H1 (cell line): ENCODE results near the gene OR4Q3. TPM values are rescaled to one million over a fixed set of nuclear protein-coding genes. Genes with fewer than 3 reads are reported as not detected.

ENCODE experiments used
- CTCF ChIA-PET: fragments of 300-600 bp; sonication (Branson Sonifier 250); formaldehyde crosslinking; loops from one replicate; lab custom pipeline; 2021; ENCODE audit not compliant: partially characterized antibody; lab: Charles Lee
- POLR2A ChIA-PET: fragments of 300-600 bp; sonication (Branson Sonifier 250); formaldehyde crosslinking; loops from one replicate; lab custom pipeline; 2021; ENCODE audit warnings: inconsistent platforms; ENCODE audit not compliant: partially characterized antibody; lab: Charles Lee
- DNase-seq, 2 experiments: peaks; one replicate each; pipeline versions ENCODE4 v3.0.0 to v3.0.0-alpha.2; 2010 to 2022; ENCODE audit warnings: low spot score in 2 of 2, low read depth in 1 of 2, mixed read lengths in 1 of 2
- FAIRE-seq: peaks from 2 replicates; lab custom pipeline; 2011; peaks lifted over from hg19 to GRCh38; lab: Jason Lieb, UNC
- H2AFZ ChIP-seq: 2 replicates; pipeline ENCODE4 v1.8.1; 2012; ENCODE audit warnings: low read length, inconsistent platforms
- H2AK5ac ChIP-seq: 2 replicates; pipeline ENCODE4 v1.6.1; 2013; ENCODE audit warnings: low read depth, low read length
- H2BK120ac ChIP-seq: replicated peaks from 2 replicates; pipeline ENCODE3; 2013; ENCODE audit warnings: low read depth, low read length, inconsistent platforms
- H2BK12ac ChIP-seq: 2 replicates; pipeline ENCODE4 v1.6.1; 2013; ENCODE audit warnings: low read depth, low read length
- H2BK15ac ChIP-seq: 2 replicates; pipeline ENCODE4 v1.6.1; 2013; ENCODE audit warnings: low read length
- H2BK20ac ChIP-seq: 2 replicates; pipeline ENCODE4 v1.6.1; 2013; ENCODE audit warnings: low read length
- H2BK5ac ChIP-seq: 2 replicates; pipeline ENCODE4 v1.6.1; 2013; ENCODE audit warnings: low read depth, low read length
- H3K14ac ChIP-seq: 2 replicates; pipeline ENCODE4 v1.6.1; 2013; ENCODE audit warnings: inconsistent platforms; ENCODE audit not compliant: insufficient read length
- H3K18ac ChIP-seq: 2 replicates; pipeline ENCODE4 v1.6.1; 2013; ENCODE audit warnings: low read length; ENCODE audit errors: extremely low read depth
- H3K23ac ChIP-seq: 2 replicates; pipeline ENCODE4 v1.6.1; 2013; ENCODE audit warnings: inconsistent platforms; ENCODE audit not compliant: insufficient read length
- H3K23me2 ChIP-seq: 2 replicates; pipeline ENCODE4 v1.6.1; 2013; ENCODE audit warnings: low read depth, low read length
- H3K27ac ChIP-seq: 2 replicates; pipeline ENCODE4 v1.6.1; 2011; ENCODE audit warnings: low read depth, low read length, inconsistent platforms
- H3K27me3 ChIP-seq, 4 experiments: replicated peaks in 1 of 4; 1 replicate in 1 of 4; 2 replicates in 3 of 4; pipeline versions ENCODE4 v1.6.1 to v1.8.1; 2011 to 2013; ENCODE audit warnings: low read length in 3 of 4, mild to moderate bottlenecking in 3 of 4, inconsistent platforms in 2 of 4, mixed read lengths in 2 of 4, moderate library complexity in 1 of 4; ENCODE audit not compliant: control insufficient read depth in 3 of 4, insufficient read depth in 3 of 4; ENCODE audit errors: extremely low read depth in 1 of 4
- H3K36me3 ChIP-seq, 4 experiments: 2 replicates each; pipeline versions ENCODE4 v1.6.1 to v1.8.1; 2011 to 2013; ENCODE audit warnings: mild to moderate bottlenecking in 4 of 4, low read length in 3 of 4, moderate library complexity in 2 of 4, control low read depth in 1 of 4, inconsistent platforms in 1 of 4; ENCODE audit not compliant: insufficient read depth in 4 of 4, control insufficient read depth in 2 of 4
- H3K4ac ChIP-seq: replicated peaks from 2 replicates; pipeline ENCODE3; 2013; ENCODE audit warnings: low read length, low read depth, mixed read lengths, inconsistent platforms; ENCODE audit not compliant: insufficient read length
- H3K4me1 ChIP-seq, 4 experiments: replicated peaks in 1 of 4; 1 replicate in 1 of 4; 2 replicates in 3 of 4; pipeline versions ENCODE4 v1.6.1 to v1.8.1; 2011 to 2013; ENCODE audit warnings: low read length in 3 of 4, inconsistent platforms in 2 of 4, mixed read lengths in 1 of 4; ENCODE audit not compliant: insufficient read depth in 4 of 4, control insufficient read depth in 3 of 4
- H3K4me2 ChIP-seq, 2 experiments: 2 replicates each; pipeline versions ENCODE4 v1.6.1 to v1.8.1; 2011 to 2013; ENCODE audit warnings: low read depth in 2 of 2, low read length in 2 of 2, control low read depth in 1 of 2, inconsistent platforms in 1 of 2, mild to moderate bottlenecking in 1 of 2; ENCODE audit not compliant: insufficient read depth in 1 of 2
- H3K4me3 ChIP-seq, 4 experiments: fragments of 200-600, 300-600 bp in 1 of 4; sonication (generic), shearing (Covaris generic), sonication (Bioruptor Twin) in 1 of 4; 2 replicates each; pipeline versions ENCODE4 v1.5.1 to v1.8.1; 2011 to 2016; ENCODE audit warnings: low read length in 4 of 4, low read depth in 3 of 4, control low read depth in 2 of 4, inconsistent platforms in 2 of 4, mild to moderate bottlenecking in 2 of 4, mixed read lengths in 1 of 4, moderate library complexity in 1 of 4; ENCODE audit not compliant: insufficient read depth in 2 of 4; ENCODE audit errors: extremely low read depth in 1 of 4
- H3K56ac ChIP-seq: replicated peaks from 2 replicates; pipeline ENCODE3; 2013; ENCODE audit warnings: low read depth, mild to moderate bottlenecking, mixed read lengths, low read length, inconsistent platforms; ENCODE audit not compliant: insufficient read length
- H3K79me1 ChIP-seq: 2 replicates; pipeline ENCODE4 v1.6.1; 2013; ENCODE audit warnings: low read depth, low read length, control low read depth
- H3K79me2 ChIP-seq, 2 experiments: 2 replicates each; pipeline versions ENCODE4 v1.6.1 to v1.8.1; 2012 to 2013; ENCODE audit warnings: low read length in 2 of 2, mild to moderate bottlenecking in 2 of 2, inconsistent platforms in 1 of 2; ENCODE audit not compliant: insufficient read depth in 2 of 2, control insufficient read depth in 1 of 2
- H3K9ac ChIP-seq, 4 experiments: replicated peaks in 1 of 4; 1 replicate in 1 of 4; 2 replicates in 3 of 4; pipeline versions ENCODE4 v1.6.1 to v1.8.1; 2011 to 2013; ENCODE audit warnings: low read depth in 3 of 4, low read length in 3 of 4, control low read depth in 2 of 4, mild to moderate bottlenecking in 2 of 4, moderate library complexity in 2 of 4, inconsistent platforms in 1 of 4; ENCODE audit errors: extremely low read depth in 1 of 4
- H3K9me3 ChIP-seq, 2 experiments: 2 replicates each; pipeline versions ENCODE4 v1.6.1 to v1.8.1; 2012 to 2013; ENCODE audit warnings: mild to moderate bottlenecking in 2 of 2, moderate library complexity in 2 of 2, control low read depth in 1 of 2, inconsistent platforms in 1 of 2, low read depth in 1 of 2, low read length in 1 of 2, mixed read lengths in 1 of 2; ENCODE audit not compliant: insufficient read depth in 2 of 2
- H4K20me1 ChIP-seq, 2 experiments: replicated peaks in 1 of 2; 2 replicates each; pipeline versions ENCODE3 to v1.8.1; 2011 to 2013; ENCODE audit warnings: inconsistent platforms in 2 of 2, low read length in 2 of 2, mild to moderate bottlenecking in 1 of 2; ENCODE audit not compliant: insufficient read depth in 2 of 2, control insufficient read depth in 1 of 2
- H4K5ac ChIP-seq: 2 replicates; pipeline ENCODE4 v1.6.1; 2013; ENCODE audit warnings: low read length, low read depth, mixed read lengths, inconsistent platforms; ENCODE audit not compliant: insufficient read length
- H4K8ac ChIP-seq: 2 replicates; pipeline ENCODE4 v1.8.0; 2013; ENCODE audit warnings: mild to moderate bottlenecking, moderate library complexity, low read length, inconsistent platforms; ENCODE audit not compliant: insufficient read depth; ENCODE audit errors: extremely low read depth
- H4K91ac ChIP-seq: replicated peaks from 2 replicates; pipeline ENCODE3; 2013; ENCODE audit warnings: low read length, mixed read lengths, inconsistent platforms; ENCODE audit not compliant: insufficient read length
- ATF2 ChIP-seq: IDR thresholded peaks from 2 replicates; pipeline ENCODE4 v1.6.1; 2012; ENCODE audit warnings: low read length, inconsistent platforms
- CHD2 ChIP-seq: IDR thresholded peaks from 2 replicates; pipeline ENCODE4 v1.6.1; 2012; ENCODE audit warnings: low read length, improper control_type of control experiment
- EGR1 ChIP-seq: IDR thresholded peaks from 2 replicates; pipeline ENCODE4 v1.6.1; 2011; ENCODE audit warnings: low read depth, low read length, borderline replicate concordance
- HDAC6 ChIP-seq: IDR thresholded peaks from one replicate; pipeline ENCODE4 v1.7.1; 2012; ENCODE audit warnings: low read depth, mild to moderate bottlenecking, inconsistent platforms, low read length, moderate library complexity
- RNF2 ChIP-seq: fragments of 200-900, 300-1000 bp; sonication (generic); IDR thresholded peaks from 2 replicates; pipeline ENCODE4 v1.7.1; 2016; ENCODE audit warnings: borderline replicate concordance, low read depth, mild to moderate bottlenecking, antibody characterized with exemption, low read length; ENCODE audit not compliant: poor library complexity, severe bottlenecking; ENCODE audit errors: missing control alignments
- RXRA ChIP-seq: IDR thresholded peaks from 2 replicates; pipeline ENCODE4 v1.6.1; 2011; ENCODE audit warnings: low read depth, mild to moderate bottlenecking, low read length, moderate library complexity; ENCODE audit not compliant: insufficient read depth
- SIX5 ChIP-seq: IDR thresholded peaks from 2 replicates; pipeline ENCODE4 v1.6.1; 2011; ENCODE audit warnings: mild to moderate bottlenecking, low read depth, low read length
- SRF ChIP-seq: IDR thresholded peaks from 2 replicates; pipeline ENCODE4 v1.6.1; 2011; ENCODE audit warnings: mild to moderate bottlenecking, low read depth, low read length, moderate library complexity
- TAF1 ChIP-seq: IDR thresholded peaks from 2 replicates; pipeline ENCODE4 v1.6.1; 2011; ENCODE audit warnings: mild to moderate bottlenecking, low read depth, low read length
- polyA plus RNA-seq, 7 experiments: library from polyadenylated mRNA; depleted of rRNA in 3 of 7; stranded (reverse) in 5 of 7; unstranded in 2 of 7; fragments of >200 nt in 5 of 7; fragments of 200-250 nt in 2 of 7; gene quantifications; 1 replicate in 5 of 7; 2 replicates in 1 of 7; 4 replicates in 1 of 7; pipeline versions ENCODE4 v1.2.1 to v1.2.3, GENCODE V29; 2011 to 2013; ENCODE audit warnings: missing spikeins in 2 of 7, mixed read lengths in 2 of 7
- total RNA-seq: library from RNA; stranded (reverse); fragmentation: NEBNext Ultra II Directional; extraction: Animal tissue kit (Norgen Biotek cat#: 25700); gene quantifications from 2 replicates; pipeline ENCODE4 v1.2.1, GENCODE V29; 2021

Gene OR4Q3
- total and polyA plus RNA-seq, 2 of the 8 experiments (the other 6 are each of a cell fraction or from before 2014, with no cell fraction given) = not detected

GRCh38 chr14:19729359-19729758 is 14.0 kb upstream of the OR4Q3 start:
- FAIRE-seq = no peak
- H2AFZ ChIP-seq = no peak overlapping the region
- CTCF ChIA-PET = no interaction called here
- H3K27ac ChIP-seq = no peak overlapping the region
- peaks cover 36 to 41% of the 10 kb centered on the region in 2 experiments for H3K9me3 ChIP-seq
- no peak overlapping the region for H3K23ac ChIP-seq
- H4K91ac ChIP-seq = no peak overlapping the region
- no peak overlapping the region for H4K8ac ChIP-seq
- no peak for TF ChIP-seq CHD2
- no peak for TF ChIP-seq SIX5
- TF ChIP-seq SRF = no peak
- TF ChIP-seq HDAC6 = no peak
- no peak for TF ChIP-seq RXRA
- TF ChIP-seq TAF1 = no peak
- TF ChIP-seq EGR1 = no peak
- TF ChIP-seq RNF2 = no peak
- TF ChIP-seq ATF2 = no peak
- TF ChIP-seq, all 59 proteins: peak for 0
- Histone ChIP-seq H2AK5ac (no peak overlapping the region), H2BK120ac (no peak overlapping the region), H3K36me3 (no peaks in the 10 kb centered on the region), H3K4me1 (no peaks in the 10 kb centered on the region), H2BK20ac (no peak overlapping the region), H3K18ac (no peak overlapping the region), H3K4me2 (no peak overlapping the region), H4K20me1 (no peaks in the 10 kb centered on the region), H3K79me1 (no peaks in the 10 kb centered on the region), H2BK15ac (no peak overlapping the region), H3K4ac (no peak overlapping the region), H2BK12ac (no peak overlapping the region), H3K56ac (no peak overlapping the region), H3K9ac (no peak overlapping the region), H4K5ac (no peak overlapping the region), H3K14ac (no peak overlapping the region), H3K4me3 (no peak overlapping the region), H3K79me2 (no peaks in the 10 kb centered on the region), H3K27me3 (no peaks in the 10 kb centered on the region), H3K23me2 (no peaks in the 10 kb centered on the region), H2BK5ac (no peak overlapping the region)
- DNase-seq = no peak
- POLR2A ChIA-PET = no interaction called here
